CD8-positive, alpha-beta memory T cell (primary cell): ENCODE results near the gene CDC45. TPM values are rescaled to one million over a fixed set of nuclear protein-coding genes. Genes with fewer than 3 reads are reported as not detected.

ENCODE experiments used
- CTCF ChIA-PET: fragments of 350-600 bp; sonication (Branson Sonifier 250); formaldehyde crosslinking; loops from one replicate; lab custom pipeline; 2021; ENCODE audit warnings: antibody characterized with exemption; lab: Charles Lee
- POLR2A ChIA-PET: fragments of 350-600 bp; sonication (Branson Sonifier 250); formaldehyde crosslinking; loops from one replicate; lab custom pipeline; 2021; ENCODE audit warnings: antibody characterized with exemption; lab: Charles Lee
- DNase-seq, 5 donors: peaks; one replicate each; pipeline versions ENCODE4 v3.0.0 to v3.0.0-alpha.2; 2020 to 2022; ENCODE audit warnings: mixed read lengths in 1 of 5
- H3K27ac ChIP-seq: one replicate; pipeline ENCODE4 v1.7.0; 2013; ENCODE audit warnings: low read depth, mild to moderate bottlenecking, low read length, moderate library complexity
- H3K27me3 ChIP-seq: 2 replicates; pipeline ENCODE4 v1.7.0; 2013; ENCODE audit warnings: low read length, mild to moderate bottlenecking; ENCODE audit not compliant: insufficient read depth, poor library complexity, severe bottlenecking
- H3K36me3 ChIP-seq: 2 replicates; pipeline ENCODE4 v1.7.0; 2013; ENCODE audit warnings: mild to moderate bottlenecking, low read length, moderate library complexity; ENCODE audit not compliant: insufficient read depth
- H3K4me1 ChIP-seq: 2 replicates; pipeline ENCODE4 v1.7.0; 2013; ENCODE audit warnings: mild to moderate bottlenecking, low read length, moderate library complexity; ENCODE audit not compliant: insufficient read depth
- H3K4me3 ChIP-seq: 2 replicates; pipeline ENCODE4 v1.7.0; 2013; ENCODE audit warnings: mild to moderate bottlenecking, low read length
- H3K9me3 ChIP-seq: 2 replicates; pipeline ENCODE4 v1.7.0; 2013; ENCODE audit warnings: mild to moderate bottlenecking, low read length
- H3K27ac Mint-ChIP-seq, 8 donors: one replicate each; pipeline ENCODE4 v1.8.0; 2020 to 2021; ENCODE audit warnings: mixed read lengths in 8 of 8, mild to moderate bottlenecking in 6 of 8, inconsistent platforms in 3 of 8, moderate library complexity in 3 of 8
- H3K27me3 Mint-ChIP-seq, 2 donors: one replicate each; pipeline ENCODE4 v1.8.0; 2020 to 2021; ENCODE audit warnings: mixed read lengths in 2 of 2, mild to moderate bottlenecking in 1 of 2, moderate library complexity in 1 of 2
- H3K36me3 Mint-ChIP-seq, 3 donors: one replicate each; pipeline ENCODE4 v1.8.0; 2020 to 2021; ENCODE audit warnings: mixed read lengths in 3 of 3, inconsistent platforms in 1 of 3, mild to moderate bottlenecking in 1 of 3
- H3K4me1 Mint-ChIP-seq, 3 donors: one replicate each; pipeline ENCODE4 v1.8.0; 2020 to 2021; ENCODE audit warnings: mixed read lengths in 3 of 3, inconsistent platforms in 1 of 3, mild to moderate bottlenecking in 1 of 3
- H3K4me3 Mint-ChIP-seq, 7 donors: one replicate each; pipeline ENCODE4 v1.8.0; 2020 to 2021; ENCODE audit warnings: mixed read lengths in 7 of 7, mild to moderate bottlenecking in 6 of 7, moderate library complexity in 4 of 7, inconsistent platforms in 2 of 7
- H3K9me3 Mint-ChIP-seq, 5 donors: one replicate each; pipeline ENCODE4 v1.8.0; 2020 to 2022; ENCODE audit warnings: mixed read lengths in 5 of 5, mild to moderate bottlenecking in 3 of 5, moderate library complexity in 2 of 5, inconsistent platforms in 1 of 5
- polyA plus RNA-seq: library from polyadenylated mRNA; unstranded; fragments of 300-500 nt; fragmentation: Illumina TruSeq; gene quantifications from one replicate; pipeline ENCODE4 v1.2.3, GENCODE V29; 2021
- total RNA-seq, 2 experiments: library from RNA; stranded (reverse); gene quantifications; one replicate each; pipeline ENCODE4 v1.2.3, GENCODE V29; 2021

CDC45 gene
- total and polyA plus RNA-seq, 3 experiments from 2014 or later = 0.17 to 101 (median 99.0) TPM

DNA sequence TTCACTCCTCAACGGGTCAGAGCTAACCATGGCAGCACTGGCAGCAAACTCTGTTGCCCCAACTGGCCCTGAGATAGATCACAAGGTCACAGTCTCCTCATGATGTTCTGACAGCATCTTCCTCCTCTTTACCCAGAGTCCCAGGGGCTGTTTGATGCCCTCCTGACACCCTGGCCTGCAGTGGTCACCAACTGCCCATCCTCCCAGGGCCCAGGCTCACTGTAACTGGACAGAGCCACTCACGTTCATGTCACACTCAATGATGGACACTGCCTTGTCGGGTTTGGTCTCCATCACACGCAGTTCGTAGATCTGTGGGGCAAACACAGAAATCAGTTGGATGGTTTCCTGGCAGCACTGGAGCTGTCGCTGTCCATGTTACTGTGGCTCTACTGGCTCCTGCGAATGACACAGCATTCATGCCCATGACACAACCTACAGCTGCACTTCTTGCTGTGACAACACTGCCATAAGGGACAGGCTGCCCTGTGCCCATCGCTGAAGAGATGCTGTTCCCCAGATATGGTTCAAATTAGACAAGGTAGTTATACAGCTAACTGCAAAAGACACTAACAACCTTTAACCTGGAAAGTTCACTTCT, 21.8 kb upstream of the CDC45 start:
- no peaks in the 10 kb centered on the region for H3K9me3 Mint-ChIP-seq
- H3K27ac ChIP-seq = no peak overlapping the region
- H3K4me1 ChIP-seq = no peaks in the 10 kb centered on the region
- ChIA-PET POLR2A (no interaction called here), CTCF (no interaction called here)
- peak overlapping the region in 1 of 8 donors; percentile 32 for H3K27ac Mint-ChIP-seq
- H3K4me3 Mint-ChIP-seq = no peak overlapping the region
- H3K4me1 Mint-ChIP-seq = no peaks in the 10 kb centered on the region
- peaks cover 54% of the 10 kb centered on the region for H3K36me3 ChIP-seq
- peaks cover 3 to 77% (median 19%) of the 10 kb centered on the region in 3 donors for H3K36me3 Mint-ChIP-seq
- H3K4me3 ChIP-seq = no peak overlapping the region
- H3K9me3 ChIP-seq = no peaks in the 10 kb centered on the region
- H3K27me3 Mint-ChIP-seq = no peaks in the 10 kb centered on the region
- no peak for DNase-seq
- H3K27me3 ChIP-seq = no peaks in the 10 kb centered on the region

DNA sequence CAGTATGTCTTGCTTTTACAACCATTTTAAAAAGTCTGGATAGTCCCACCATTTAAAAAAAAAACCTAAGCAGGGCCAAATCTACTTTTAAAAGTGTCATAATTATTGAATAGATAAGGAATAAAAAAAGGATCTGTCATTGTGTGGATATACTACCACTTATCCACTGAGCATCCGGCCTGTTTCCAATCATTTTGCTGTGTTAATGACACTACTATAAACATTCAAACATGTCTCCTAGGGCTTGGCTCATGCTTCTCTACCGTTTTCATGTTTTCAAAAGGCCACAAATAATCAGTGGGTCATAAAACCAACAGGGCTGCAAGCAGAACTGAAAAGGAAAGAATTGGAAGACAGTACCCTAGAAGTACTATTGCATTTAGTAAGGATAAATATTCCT, 19.7 kb upstream of the CDC45 start:
- H3K9me3 Mint-ChIP-seq = no peaks in the 10 kb centered on the region
- Histone ChIP-seq H3K36me3 (peaks cover 49% of the 10 kb centered on the region), H3K9me3 (no peaks in the 10 kb centered on the region), H3K4me1 (peaks cover 4% of the 10 kb centered on the region), H3K27me3 (no peaks in the 10 kb centered on the region), H3K27ac (no peak overlapping the region), H3K4me3 (no peak overlapping the region)
- H3K27ac Mint-ChIP-seq = no peak overlapping the region
- no peaks in the 10 kb centered on the region for H3K27me3 Mint-ChIP-seq
- H3K4me3 Mint-ChIP-seq = no peak overlapping the region
- CTCF ChIA-PET = no interaction called here
- H3K4me1 Mint-ChIP-seq = no peaks in the 10 kb centered on the region
- DNase-seq = no peak
- peaks cover 0 to 76% (median 16%) of the 10 kb centered on the region in 3 donors for H3K36me3 Mint-ChIP-seq
- POLR2A ChIA-PET = interaction anchor here (0.6 kb wide), 1 partner anchor 1680 kb away, joined by 4 read pairs; no protein-coding TSS in a partner anchor

DNA sequence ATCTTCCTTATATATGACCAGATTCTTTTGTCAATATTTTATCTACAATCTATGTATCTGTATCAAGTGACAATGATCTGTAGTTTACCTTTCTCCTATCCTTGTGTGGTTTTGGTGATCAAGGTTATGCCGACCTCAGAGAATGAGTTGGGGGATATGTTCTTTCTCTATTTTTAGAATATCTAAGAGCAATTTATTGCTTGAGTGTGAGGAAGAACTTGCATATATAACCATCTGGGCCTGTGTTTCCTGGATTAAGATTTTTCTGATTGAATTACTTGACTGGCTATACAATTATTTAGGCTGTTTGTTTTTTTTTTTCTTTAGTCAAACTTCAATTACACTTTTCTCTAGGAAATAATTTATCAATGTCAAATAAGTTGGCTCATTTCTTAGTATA, 18.2 kb upstream of the CDC45 start:
- no peak overlapping the region for H3K27ac ChIP-seq
- Mint-ChIP-seq H3K4me1 (no peaks in the 10 kb centered on the region), H3K36me3 (peaks cover 0 to 76% (median 13%) of the 10 kb centered on the region in 3 donors), H3K27me3 (no peaks in the 10 kb centered on the region), H3K27ac (no peak overlapping the region), H3K4me3 (no peak overlapping the region), H3K9me3 (no peaks in the 10 kb centered on the region)
- H3K4me1 ChIP-seq = peaks cover 4% of the 10 kb centered on the region
- CTCF ChIA-PET = no interaction called here
- POLR2A ChIA-PET = no interaction called here
- H3K4me3 ChIP-seq = no peak overlapping the region
- peaks cover 47% of the 10 kb centered on the region for H3K36me3 ChIP-seq
- no peaks in the 10 kb centered on the region for H3K27me3 ChIP-seq
- no peaks in the 10 kb centered on the region for H3K9me3 ChIP-seq
- DNase-seq = no peak

DNA sequence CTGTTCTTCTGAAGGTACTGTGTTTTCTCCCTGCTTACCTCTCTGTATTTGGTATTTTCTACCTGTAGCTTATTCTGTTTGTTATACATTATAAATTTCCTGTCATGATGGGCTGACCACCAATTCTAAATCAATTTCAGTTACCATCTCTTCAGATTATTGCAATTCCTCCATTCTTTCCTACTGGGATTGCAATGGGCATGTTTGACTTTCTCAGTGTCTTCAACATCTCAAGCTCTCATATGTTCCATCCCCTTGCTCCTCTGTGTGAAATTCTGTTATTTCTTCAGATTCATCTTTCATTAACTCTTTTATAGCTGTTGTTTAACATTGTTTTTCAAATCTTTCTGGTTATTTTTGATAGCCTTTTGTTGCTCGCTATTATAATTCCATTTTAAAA, 16.7 kb upstream of the CDC45 start:
- ChIA-PET POLR2A (no interaction called here), CTCF (no interaction called here)
- no peak for DNase-seq
- Mint-ChIP-seq H3K27ac (no peak overlapping the region), H3K9me3 (no peaks in the 10 kb centered on the region), H3K4me1 (no peaks in the 10 kb centered on the region), H3K36me3 (peaks cover 0 to 77% (median 12%) of the 10 kb centered on the region in 3 donors), H3K4me3 (no peak overlapping the region), H3K27me3 (no peaks in the 10 kb centered on the region)
- Histone ChIP-seq H3K9me3 (no peaks in the 10 kb centered on the region), H3K4me3 (no peak overlapping the region), H3K36me3 (peaks cover 52% of the 10 kb centered on the region), H3K27me3 (no peaks in the 10 kb centered on the region), H3K27ac (no peak overlapping the region), H3K4me1 (peaks cover 4% of the 10 kb centered on the region)

DNA sequence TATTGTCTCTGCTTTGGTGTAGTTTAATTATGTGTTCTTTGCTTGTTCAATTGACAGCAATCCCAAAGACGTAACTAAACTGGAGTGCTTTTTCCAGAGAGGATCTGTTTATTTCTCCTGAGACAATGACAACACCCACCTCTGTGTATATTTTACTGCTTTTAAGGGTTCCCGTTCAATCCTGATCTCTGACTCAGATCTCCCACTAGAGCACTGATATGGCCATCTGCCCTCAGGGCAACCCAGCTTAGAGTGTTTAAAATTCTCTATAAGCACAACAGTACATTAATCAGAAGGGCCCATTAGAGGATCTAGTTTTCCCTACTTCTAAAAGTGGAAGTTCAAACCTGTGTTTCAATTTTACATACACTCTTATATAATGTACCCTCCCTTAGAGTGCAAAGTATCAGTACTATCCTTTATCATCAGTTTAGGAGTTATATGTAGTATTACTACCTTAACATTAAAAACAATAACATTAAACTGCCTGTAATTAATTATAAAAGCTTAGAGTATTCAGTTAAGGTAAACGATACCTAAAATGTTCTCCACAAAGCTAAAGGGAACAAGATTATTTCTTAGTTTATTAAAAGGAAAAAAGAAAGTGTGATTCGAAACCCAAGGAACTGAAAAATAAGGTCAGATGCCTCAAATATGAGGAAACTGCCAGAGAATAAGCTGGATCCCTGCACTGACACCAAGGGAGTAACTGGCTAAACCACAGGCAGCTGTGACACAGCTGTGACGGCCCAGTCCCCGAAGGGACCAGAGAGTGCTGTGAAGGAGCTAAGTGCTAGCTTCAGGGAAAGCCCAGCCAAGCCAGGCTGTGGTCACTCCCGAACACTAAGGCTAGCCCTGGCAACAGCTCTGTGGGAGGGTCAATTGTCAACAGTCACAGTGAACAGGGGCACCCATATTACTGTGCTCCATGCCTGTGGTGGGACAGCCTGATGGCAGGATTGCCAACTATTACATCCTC, 15.9 kb upstream of the CDC45 start:
- Histone ChIP-seq H3K36me3 (peaks cover 59% of the 10 kb centered on the region), H3K9me3 (no peaks in the 10 kb centered on the region), H3K27ac (peak overlapping the region; percentile 28), H3K27me3 (no peaks in the 10 kb centered on the region), H3K4me3 (no peak overlapping the region), H3K4me1 (peaks cover 4% of the 10 kb centered on the region)
- no peaks in the 10 kb centered on the region for H3K4me1 Mint-ChIP-seq
- no peak for DNase-seq
- no peak overlapping the region for H3K27ac Mint-ChIP-seq
- no peak overlapping the region for H3K4me3 Mint-ChIP-seq
- peaks cover 0 to 80% (median 16%) of the 10 kb centered on the region in 3 donors for H3K36me3 Mint-ChIP-seq
- H3K27me3 Mint-ChIP-seq = no peaks in the 10 kb centered on the region
- CTCF ChIA-PET = interaction anchor here (0.9 kb wide), 1 partner anchor 14 kb away, joined by 3 read pairs; no protein-coding TSS in a partner anchor
- H3K9me3 Mint-ChIP-seq = no peaks in the 10 kb centered on the region
- POLR2A ChIA-PET = no interaction called here

DNA sequence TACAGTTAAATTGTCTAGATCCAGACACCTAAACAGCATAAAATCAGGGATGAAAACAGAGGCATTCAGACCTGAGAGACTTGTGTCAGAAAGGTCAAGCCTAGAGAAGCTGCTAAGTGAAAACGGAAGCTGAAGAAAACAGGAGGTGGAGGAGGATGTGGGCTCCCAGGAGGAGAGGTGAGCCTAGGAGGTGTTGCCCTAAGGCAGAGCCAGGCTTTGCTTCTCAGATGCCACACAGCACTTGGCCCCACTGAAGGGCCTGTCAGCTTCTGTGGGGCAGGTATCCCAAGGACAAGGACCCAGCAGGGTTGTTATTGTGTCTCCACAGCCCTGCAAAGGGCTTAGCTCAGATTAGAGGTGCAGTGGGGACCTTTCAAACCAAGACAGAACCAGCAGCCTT, 15.2 kb upstream of the CDC45 start:
- H3K27ac ChIP-seq = peak overlapping the region; percentile 28
- no peaks in the 10 kb centered on the region for H3K9me3 Mint-ChIP-seq
- H3K9me3 ChIP-seq = no peaks in the 10 kb centered on the region
- no peak overlapping the region for H3K4me3 ChIP-seq
- no peaks in the 10 kb centered on the region for H3K27me3 ChIP-seq
- ChIA-PET POLR2A (no interaction called here), CTCF (no interaction called here)
- peaks cover 4% of the 10 kb centered on the region for H3K4me1 ChIP-seq
- peaks cover 0 to 84% (median 19%) of the 10 kb centered on the region in 3 donors for H3K36me3 Mint-ChIP-seq
- peaks cover 0 to 2% (median 0%) of the 10 kb centered on the region in 3 donors for H3K4me1 Mint-ChIP-seq
- peak overlapping the region in 4 of 8 donors; percentile 2 to 64 (median 36) for H3K27ac Mint-ChIP-seq
- H3K27me3 Mint-ChIP-seq = no peaks in the 10 kb centered on the region
- H3K4me3 Mint-ChIP-seq = no peak overlapping the region
- DNase-seq = no peak
- peaks cover 66% of the 10 kb centered on the region for H3K36me3 ChIP-seq

DNA sequence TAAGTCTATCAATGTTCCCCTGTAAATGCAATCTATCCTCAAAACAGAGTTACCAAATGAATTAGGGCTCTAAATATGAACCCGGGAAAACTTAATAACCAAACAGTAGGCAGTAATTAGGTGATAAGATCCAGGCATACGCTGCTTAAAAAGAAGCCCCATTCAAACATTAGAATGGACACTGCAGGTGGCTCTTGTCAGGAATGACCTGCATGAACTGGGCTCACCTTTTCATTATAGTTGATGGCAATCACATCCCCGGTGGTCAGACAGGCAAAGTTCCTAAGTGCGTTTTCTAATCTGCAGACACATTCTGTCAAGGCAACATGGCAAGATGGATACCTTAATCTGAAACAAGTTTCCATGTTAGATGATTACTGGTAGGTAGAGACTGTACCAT, 14.7 kb upstream of the CDC45 start:
- no peak overlapping the region for H3K4me3 Mint-ChIP-seq
- Histone ChIP-seq H3K27me3 (no peaks in the 10 kb centered on the region), H3K4me1 (peaks cover 4% of the 10 kb centered on the region), H3K27ac (no peak overlapping the region), H3K36me3 (peaks cover 70% of the 10 kb centered on the region), H3K9me3 (no peaks in the 10 kb centered on the region), H3K4me3 (no peak overlapping the region)
- peak overlapping the region in 4 of 8 donors; percentile 13 to 64 (median 31) for H3K27ac Mint-ChIP-seq
- DNase-seq = no peak
- H3K4me1 Mint-ChIP-seq = peaks cover 0 to 2% (median 0%) of the 10 kb centered on the region in 3 donors
- POLR2A ChIA-PET = no interaction called here
- no peaks in the 10 kb centered on the region for H3K9me3 Mint-ChIP-seq
- CTCF ChIA-PET = no interaction called here
- no peaks in the 10 kb centered on the region for H3K27me3 Mint-ChIP-seq
- H3K36me3 Mint-ChIP-seq = peaks cover 3 to 87% (median 19%) of the 10 kb centered on the region in 3 donors

DNA sequence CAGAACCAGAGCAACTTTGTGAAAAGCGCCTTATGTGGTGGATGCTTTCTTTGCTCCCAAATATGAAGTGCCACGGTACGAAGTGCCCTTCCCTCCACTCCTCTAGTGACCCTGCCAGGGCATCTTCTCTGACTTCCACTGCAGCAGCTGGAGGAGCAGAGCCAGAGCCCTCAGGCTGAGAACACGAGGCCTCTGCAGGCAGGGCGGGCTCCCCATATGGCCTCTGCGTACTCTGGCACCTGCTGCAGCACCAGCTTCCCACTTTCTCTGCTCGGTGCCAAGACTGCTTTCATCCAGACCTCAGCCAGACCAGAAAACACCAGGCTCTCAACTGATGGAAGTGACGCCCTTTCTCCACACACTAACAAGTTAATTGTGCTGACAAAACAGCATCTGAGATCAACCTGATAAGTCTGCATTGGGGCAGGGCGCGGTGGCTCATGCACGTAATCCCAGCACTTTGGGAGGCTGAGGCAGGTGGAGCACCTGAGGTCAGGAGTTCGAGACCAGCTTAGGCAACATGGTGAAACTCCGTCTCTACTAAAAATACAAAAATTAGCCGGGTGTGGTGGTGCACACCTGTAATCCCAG, 13.5 kb upstream of the CDC45 start:
- Mint-ChIP-seq H3K9me3 (no peaks in the 10 kb centered on the region), H3K36me3 (peaks cover 4 to 89% (median 19%) of the 10 kb centered on the region in 3 donors), H3K4me3 (no peak overlapping the region), H3K27me3 (no peaks in the 10 kb centered on the region), H3K4me1 (peaks cover 0 to 2% (median 0%) of the 10 kb centered on the region in 3 donors), H3K27ac (no peak overlapping the region)
- no peak for DNase-seq
- Histone ChIP-seq H3K9me3 (no peaks in the 10 kb centered on the region), H3K36me3 (peaks cover 73% of the 10 kb centered on the region), H3K4me3 (no peak overlapping the region), H3K27ac (no peak overlapping the region), H3K27me3 (no peaks in the 10 kb centered on the region), H3K4me1 (peaks cover 4% of the 10 kb centered on the region)
- CTCF ChIA-PET = no interaction called here
- POLR2A ChIA-PET = no interaction called here
